ENCODE results near the gene LEPR. TPM values are rescaled to one million over a fixed set of nuclear protein-coding genes. Genes with fewer than 3 reads are reported as not detected.
"Not testable (repeated sequence)": the region's sequence is repeated elsewhere in the genome, so short reads cannot be mapped to it uniquely, and the experiment has no call there.

Gene LEPR
- total RNA-seq, 1 experiment from 2014 or later = 1.6 TPM

DNA sequence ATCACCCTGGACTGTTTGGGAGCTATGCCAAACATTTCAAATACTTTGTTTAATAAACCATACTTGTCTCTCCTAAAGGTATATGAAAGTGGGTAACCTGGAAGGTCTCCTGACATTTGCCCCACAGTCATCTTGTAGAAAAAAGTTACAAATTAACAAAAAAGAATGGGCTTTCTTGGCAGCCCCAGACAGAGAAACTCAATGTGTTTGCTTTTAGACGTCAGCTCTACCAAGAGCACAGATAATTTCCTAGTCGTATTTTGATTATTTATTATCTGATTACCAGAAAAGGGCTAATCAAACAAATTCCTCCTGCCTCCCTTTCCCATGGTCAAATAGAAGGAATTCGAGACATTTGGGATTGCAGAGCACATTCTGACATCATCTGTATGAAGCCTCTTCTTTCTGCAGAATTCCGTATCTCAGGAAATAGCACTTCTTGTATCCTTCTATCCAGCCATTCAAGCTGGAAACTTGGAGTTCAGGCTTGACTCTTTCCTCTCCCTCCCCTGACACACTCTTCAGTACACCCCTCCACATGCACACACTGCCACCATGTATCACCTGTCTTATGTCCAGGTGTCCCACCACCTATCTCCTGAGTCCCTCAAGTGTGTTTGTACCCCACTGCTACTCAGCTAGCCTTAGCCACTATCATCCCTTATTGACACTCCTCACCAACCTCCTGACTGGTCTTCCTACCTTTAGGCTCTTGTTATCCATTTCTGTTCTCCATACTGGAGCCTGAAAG is 42.8 kb upstream of the LEPR start:
- no peak for TF ChIP-seq EZH2 (IDR thresholded peaks at IDR 0.05; ENCODE audit: borderline replicate concordance, low read depth, low read length, poor library complexity, severe bottlenecking)
- TF ChIP-seq, protein P1, sequence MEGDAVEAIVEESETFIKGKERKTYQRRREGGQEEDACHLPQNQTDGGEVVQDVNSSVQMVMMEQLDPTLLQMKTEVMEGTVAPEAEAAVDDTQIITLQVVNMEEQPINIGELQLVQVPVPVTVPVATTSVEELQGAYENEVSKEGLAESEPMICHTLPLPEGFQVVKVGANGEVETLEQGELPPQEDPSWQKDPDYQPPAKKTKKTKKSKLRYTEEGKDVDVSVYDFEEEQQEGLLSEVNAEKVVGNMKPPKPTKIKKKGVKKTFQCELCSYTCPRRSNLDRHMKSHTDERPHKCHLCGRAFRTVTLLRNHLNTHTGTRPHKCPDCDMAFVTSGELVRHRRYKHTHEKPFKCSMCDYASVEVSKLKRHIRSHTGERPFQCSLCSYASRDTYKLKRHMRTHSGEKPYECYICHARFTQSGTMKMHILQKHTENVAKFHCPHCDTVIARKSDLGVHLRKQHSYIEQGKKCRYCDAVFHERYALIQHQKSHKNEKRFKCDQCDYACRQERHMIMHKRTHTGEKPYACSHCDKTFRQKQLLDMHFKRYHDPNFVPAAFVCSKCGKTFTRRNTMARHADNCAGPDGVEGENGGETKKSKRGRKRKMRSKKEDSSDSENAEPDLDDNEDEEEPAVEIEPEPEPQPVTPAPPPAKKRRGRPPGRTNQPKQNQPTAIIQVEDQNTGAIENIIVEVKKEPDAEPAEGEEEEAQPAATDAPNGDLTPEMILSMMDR (conservative IDR thresholded peaks at IDR 0.05; ENCODE audit: low read depth, low read length) = no peak
- intact Hi-C loops (cut with micrococcal nuclease; ENCODE audit: unreplicated experiment) = no loop called here
- ChIA-PET POLR2A (ENCODE audit: low non-redundant PET) (no interaction called here), CTCF (no interaction called here)
- Histone ChIP-seq H3K36me3 (ENCODE audit: insufficient read depth, low read length, poor library complexity, severe bottlenecking) (no peaks in the 10 kb centered on the region), H3K27me3 (replicated peaks; ENCODE audit: insufficient read depth, low read depth, low read length, poor library complexity) (no peaks in the 10 kb centered on the region), H3K9me3 (ENCODE audit: low read depth, low read length, poor library complexity, severe bottlenecking) (no peaks in the 10 kb centered on the region), H3K4me3 (ENCODE audit: low read depth, low read length, poor library complexity, severe bottlenecking) (no peak overlapping the region), H3K4me1 (ENCODE audit: insufficient read depth, low read length, poor library complexity, severe bottlenecking) (no peaks in the 10 kb centered on the region), H3K27ac (ENCODE audit: low read depth, low read length, poor library complexity, severe bottlenecking) (no peak overlapping the region)
- no TSS peak for BruUV-seq (replicated peaks)
- no peak for DNase-seq (ENCODE audit: low spot score)

DNA sequence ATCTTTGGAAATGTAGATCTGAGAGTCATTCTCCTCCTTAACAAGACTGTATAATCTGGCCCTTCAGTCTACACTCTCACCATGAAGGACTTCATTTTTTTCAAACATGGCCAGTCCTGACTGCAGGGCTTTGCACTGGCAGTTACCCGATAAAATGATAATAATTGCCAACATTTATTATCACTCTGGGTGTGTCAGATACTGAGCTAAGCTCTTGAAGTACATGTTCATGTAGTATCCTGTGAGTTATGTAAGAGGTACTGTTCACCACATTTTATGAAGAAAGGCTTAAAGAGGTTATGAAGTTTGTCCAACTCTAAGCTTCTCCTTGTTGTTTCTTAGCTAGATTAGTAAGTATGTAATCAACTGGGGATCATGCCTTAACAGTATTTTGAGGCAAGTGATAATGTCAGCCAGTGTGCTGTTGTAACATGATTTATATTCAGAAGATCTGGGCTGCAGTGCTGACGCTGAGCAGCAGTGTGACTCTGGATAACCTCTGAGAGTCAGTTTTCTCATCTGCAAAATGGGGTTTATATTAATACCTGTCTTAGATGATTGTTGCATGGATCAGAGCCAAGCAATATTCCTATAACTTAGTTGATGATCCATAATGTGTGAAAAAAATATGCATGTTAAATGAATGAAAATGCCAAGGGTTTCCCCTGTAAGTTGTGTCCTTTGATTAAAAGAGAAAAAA is 42.1 kb upstream of the LEPR start:
- H3K4me1 ChIP-seq (ENCODE audit: insufficient read depth, low read length, poor library complexity, severe bottlenecking) = no peaks in the 10 kb centered on the region
- intact Hi-C loops (cut with micrococcal nuclease; ENCODE audit: unreplicated experiment) = no loop called here
- ChIA-PET CTCF (no interaction called here), POLR2A (ENCODE audit: low non-redundant PET) (no interaction called here)
- H3K4me3 ChIP-seq (ENCODE audit: low read depth, low read length, poor library complexity, severe bottlenecking) = no peak overlapping the region
- no peaks in the 10 kb centered on the region for H3K27me3 ChIP-seq (replicated peaks; ENCODE audit: insufficient read depth, low read depth, low read length, poor library complexity)
- BruUV-seq (replicated peaks) = no TSS peak
- H3K27ac ChIP-seq (ENCODE audit: low read depth, low read length, poor library complexity, severe bottlenecking) = no peak overlapping the region
- no peaks in the 10 kb centered on the region for H3K36me3 ChIP-seq (ENCODE audit: insufficient read depth, low read length, poor library complexity, severe bottlenecking)
- no peak for DNase-seq (ENCODE audit: low spot score)
- TF ChIP-seq, protein P1 (conservative IDR thresholded peaks at IDR 0.05; ENCODE audit: low read depth, low read length) = no peak
- no peak for TF ChIP-seq EZH2 (IDR thresholded peaks at IDR 0.05; ENCODE audit: borderline replicate concordance, low read depth, low read length, poor library complexity, severe bottlenecking)
- no peaks in the 10 kb centered on the region for H3K9me3 ChIP-seq (ENCODE audit: low read depth, low read length, poor library complexity, severe bottlenecking)

DNA sequence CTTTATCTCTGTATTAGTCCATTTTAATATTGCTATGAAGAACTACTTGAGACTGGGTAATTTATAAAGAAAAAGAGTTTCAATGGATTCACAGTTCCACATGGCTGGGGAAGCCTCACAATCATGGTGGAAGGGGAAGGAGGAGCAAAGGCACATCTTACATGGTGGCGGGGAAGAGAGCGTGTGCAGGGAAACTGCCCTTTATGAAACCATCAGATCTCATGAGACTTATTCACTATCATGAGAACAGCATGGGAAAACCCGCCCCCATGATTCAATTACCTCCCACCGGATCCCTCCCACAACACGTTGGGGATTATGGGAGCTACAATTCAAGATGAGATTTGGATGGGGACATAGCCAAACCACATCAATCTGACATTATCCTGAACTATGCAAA is 36.0 kb upstream of the LEPR start:
- H3K4me3 ChIP-seq (ENCODE audit: low read depth, low read length, poor library complexity, severe bottlenecking); H3K27ac ChIP-seq (ENCODE audit: low read depth, low read length, poor library complexity, severe bottlenecking); BruUV-seq (replicated peaks); DNase-seq (ENCODE audit: low spot score); H3K4me1 ChIP-seq (ENCODE audit: insufficient read depth, low read length, poor library complexity, severe bottlenecking); H3K36me3 ChIP-seq (ENCODE audit: insufficient read depth, low read length, poor library complexity, severe bottlenecking); H3K27me3 ChIP-seq (replicated peaks; ENCODE audit: insufficient read depth, low read depth, low read length, poor library complexity); intact Hi-C loops (cut with micrococcal nuclease; ENCODE audit: unreplicated experiment); POLR2A ChIA-PET (ENCODE audit: low non-redundant PET); CTCF ChIA-PET; H3K9me3 ChIP-seq (ENCODE audit: low read depth, low read length, poor library complexity, severe bottlenecking): not testable (repeated sequence)

All from A673 (cell line).